Neural progenitor cell (in vitro differentiated cells): ENCODE measurements around the gene PIGW. TPM values are rescaled to one million over a fixed set of nuclear protein-coding genes. Genes with fewer than 3 reads are reported as not detected.
"Not testable (repeated sequence)": the region's sequence is repeated elsewhere in the genome, so short reads cannot be mapped to it uniquely, and the experiment has no call there.

Experiments used
- DNase-seq: peaks from one replicate; pipeline ENCODE4 v3.0.0-alpha.2; 2016; ENCODE audit warnings: low spot score
- H2AFZ ChIP-seq: fragments of 200-600 bp; sonication (generic); replicated peaks from 2 replicates; pipeline ENCODE4 v1.6.1; 2016; ENCODE audit warnings: antibody characterized with exemption
- H3F3A ChIP-seq: fragments of 200-600 bp; sonication (generic); 2 replicates; pipeline ENCODE4 v1.6.1; 2016; ENCODE audit warnings: antibody characterized with exemption, low read depth
- H3K27ac ChIP-seq: fragments of 200-600 bp; sonication (generic); 2 replicates; pipeline ENCODE4 v1.5.1; 2016; ENCODE audit warnings: mild to moderate bottlenecking
- H3K27me3 ChIP-seq: fragments of 200-600 bp; sonication (generic); 2 replicates; pipeline ENCODE4 v1.6.1; 2016; ENCODE audit warnings: mild to moderate bottlenecking, moderate library complexity
- H3K36me3 ChIP-seq: fragments of 200-600 bp; sonication (generic); 2 replicates; pipeline ENCODE4 v1.5.1; 2016
- H3K4me1 ChIP-seq: fragments of 200-600 bp; sonication (generic); 2 replicates; pipeline ENCODE4 v1.6.1; 2016; ENCODE audit warnings: mixed run types
- H3K4me2 ChIP-seq: fragments of 200-600 bp; sonication (generic); 2 replicates; pipeline ENCODE4 v1.6.1; 2016
- H3K4me3 ChIP-seq: fragments of 200-600 bp; sonication (generic); 2 replicates; pipeline ENCODE4 v1.5.1; 2016
- H3K79me2 ChIP-seq: fragments of 200-600 bp; sonication (generic); 2 replicates; pipeline ENCODE4 v1.6.1; 2016; ENCODE audit warnings: low read depth
- H3K9ac ChIP-seq: fragments of 200-600 bp; sonication (generic); 2 replicates; pipeline ENCODE4 v1.6.1; 2016
- H3K9me3 ChIP-seq: fragments of 200-600 bp; sonication (generic); 2 replicates; pipeline ENCODE4 v1.5.1; 2016; ENCODE audit warnings: low read depth
- H4K20me1 ChIP-seq: fragments of 200-600 bp; sonication (generic); 2 replicates; pipeline ENCODE4 v1.6.1; 2016; ENCODE audit warnings: low read depth
- H3K27ac Mint-ChIP-seq: 3 replicates; pipeline ENCODE4 v1.8.0; 2021; ENCODE audit warnings: mixed read lengths
- H3K27me3 Mint-ChIP-seq: 2 replicates; pipeline ENCODE4 v1.8.0; 2022; ENCODE audit warnings: low read depth, mild to moderate bottlenecking, inconsistent platforms, moderate library complexity, mixed read lengths; ENCODE audit not compliant: insufficient read depth
- H3K36me3 Mint-ChIP-seq: 3 replicates; pipeline ENCODE4 v1.8.0; 2021; ENCODE audit warnings: mixed read lengths
- H3K4me1 Mint-ChIP-seq: 3 replicates; pipeline ENCODE4 v1.8.0; 2021; ENCODE audit warnings: mixed read lengths
- H3K4me3 Mint-ChIP-seq: 3 replicates; pipeline ENCODE4 v1.8.0; 2021; ENCODE audit warnings: mild to moderate bottlenecking, moderate library complexity, mixed read lengths
- H3K9me3 Mint-ChIP-seq: 3 replicates; pipeline ENCODE4 v1.8.0; 2020; ENCODE audit warnings: mixed read lengths
- CTCF ChIP-seq: fragments of 200-600 bp; sonication (generic); IDR thresholded peaks from 2 replicates; pipeline ENCODE4 v1.5.1; 2017; ENCODE audit warnings: antibody characterized with exemption, mild to moderate bottlenecking
- EZH2 ChIP-seq: fragments of 200-600 bp; sonication (generic); IDR thresholded peaks from 2 replicates; pipeline ENCODE4 v1.6.1; 2017; ENCODE audit warnings: antibody characterized with exemption, mild to moderate bottlenecking, moderate library complexity
- EZH2phosphoT487 ChIP-seq: fragments of 200-600 bp; sonication (generic); IDR thresholded peaks from 2 replicates; pipeline ENCODE4 v1.6.1; 2017; ENCODE audit warnings: antibody characterized with exemption
- total RNA-seq: library from RNA; depleted of rRNA; stranded (reverse); fragments of >200 nt; gene quantifications from 2 replicates; pipeline ENCODE4 v1.2.3, GENCODE V29; 2015; ENCODE audit warnings: low replicate concordance

PIGW gene
- total RNA-seq, 1 donor from 2014 or later: 10.2 TPM

GRCh38 chr17:36507266-36507665 is 27.5 kb upstream of the PIGW start:
- no peaks in the 10 kb centered on the region for H3K27me3 ChIP-seq
- Mint-ChIP-seq H3K27ac (no peak overlapping the region), H3K36me3 (peaks cover 29% of the 10 kb centered on the region), H3K27me3 (peaks cover 6% of the 10 kb centered on the region), H3K4me1 (no peaks in the 10 kb centered on the region), H3K9me3 (no peaks in the 10 kb centered on the region), H3K4me3 (no peak overlapping the region)
- DNase-seq: no peak
- no peak overlapping the region for H3K4me2 ChIP-seq
- no peaks in the 10 kb centered on the region for H3F3A ChIP-seq
- no peaks in the 10 kb centered on the region for H4K20me1 ChIP-seq
- TF ChIP-seq EZH2phosphoT487 (no peak), EZH2 (no peak), CTCF (no peak)
- H3K4me1 ChIP-seq: no peaks in the 10 kb centered on the region
- no peak overlapping the region for H3K9ac ChIP-seq
- no peaks in the 10 kb centered on the region for H3K36me3 ChIP-seq
- no peak overlapping the region for H3K4me3 ChIP-seq
- no peaks in the 10 kb centered on the region for H3K79me2 ChIP-seq
- no peak overlapping the region for H3K27ac ChIP-seq
- H3K9me3 ChIP-seq: no peaks in the 10 kb centered on the region
- H2AFZ ChIP-seq: no peak overlapping the region

- not testable (repeated sequence) for H4K20me1 ChIP-seq, H3K4me1 Mint-ChIP-seq, H3K27me3 ChIP-seq, H3K27me3 Mint-ChIP-seq, H3K9me3 ChIP-seq, H3K4me2 ChIP-seq, H3K27ac Mint-ChIP-seq, H3K9ac ChIP-seq, H3K4me1 ChIP-seq, H3K36me3 ChIP-seq, H3F3A ChIP-seq, H3K79me2 ChIP-seq, H3K4me3 ChIP-seq, H3K27ac ChIP-seq, H2AFZ ChIP-seq, DNase-seq, H3K4me3 Mint-ChIP-seq, H3K9me3 Mint-ChIP-seq
- H3K36me3 Mint-ChIP-seq: peaks cover 25% of the 10 kb centered on the region
These were observed 26.3 kb upstream of the PIGW start for GRCh38 chr17:36508439-36508838.

GRCh38 chr17:36509272-36509985 is 25.4 kb upstream of the PIGW start:
- Histone ChIP-seq H3K9ac (no peak overlapping the region), H3K27ac (no peak overlapping the region), H4K20me1 (no peaks in the 10 kb centered on the region), H3F3A (no peaks in the 10 kb centered on the region), H3K9me3 (no peaks in the 10 kb centered on the region), H2AFZ (no peak overlapping the region), H3K4me3 (no peak overlapping the region), H3K36me3 (no peaks in the 10 kb centered on the region), H3K27me3 (no peaks in the 10 kb centered on the region), H3K4me1 (no peaks in the 10 kb centered on the region), H3K79me2 (no peaks in the 10 kb centered on the region), H3K4me2 (no peak overlapping the region)
- no peaks in the 10 kb centered on the region for H3K4me1 Mint-ChIP-seq
- H3K27me3 Mint-ChIP-seq: peaks cover 3% of the 10 kb centered on the region
- no peak overlapping the region for H3K27ac Mint-ChIP-seq
- no peak overlapping the region for H3K4me3 Mint-ChIP-seq
- H3K9me3 Mint-ChIP-seq: no peaks in the 10 kb centered on the region
- DNase-seq: no peak
- TF ChIP-seq EZH2 (no peak), CTCF (no peak), EZH2phosphoT487 (no peak)
- peaks cover 23% of the 10 kb centered on the region for H3K36me3 Mint-ChIP-seq

- H3K27me3 Mint-ChIP-seq: peaks cover 2% of the 10 kb centered on the region
- Histone ChIP-seq H3K4me1 (no peaks in the 10 kb centered on the region), H3K27me3 (no peaks in the 10 kb centered on the region), H2AFZ (no peak overlapping the region), H3K27ac (no peak overlapping the region), H3F3A (no peaks in the 10 kb centered on the region), H4K20me1 (no peaks in the 10 kb centered on the region), H3K4me2 (no peak overlapping the region), H3K4me3 (no peak overlapping the region), H3K9ac (no peak overlapping the region), H3K79me2 (no peaks in the 10 kb centered on the region), H3K9me3 (no peaks in the 10 kb centered on the region), H3K36me3 (no peaks in the 10 kb centered on the region)
- no peaks in the 10 kb centered on the region for H3K4me1 Mint-ChIP-seq
- no peaks in the 10 kb centered on the region for H3K9me3 Mint-ChIP-seq
- H3K36me3 Mint-ChIP-seq: peaks cover 20% of the 10 kb centered on the region
- DNase-seq: no peak
- TF ChIP-seq CTCF (no peak), EZH2 (no peak), EZH2phosphoT487 (no peak)
- peak overlapping the region; percentile 96 for H3K27ac Mint-ChIP-seq
- H3K4me3 Mint-ChIP-seq: no peak overlapping the region
These were observed 24.2 kb upstream of the PIGW start for GRCh38 chr17:36510636-36511035.
